Measurements from ENCODE around the gene CDK2AP2. TPM values are rescaled to one million over a fixed set of nuclear protein-coding genes. Genes with fewer than 3 reads are reported as not detected.
A peak's percentile ranks its signal among the peaks of the same experiment; 100 is the strongest.

Gene CDK2AP2
- total and polyA plus RNA-seq, 2 donors (not counting 1 experiment from before 2014, with no cell fraction given) = 62.7 to 112 TPM

DNA sequence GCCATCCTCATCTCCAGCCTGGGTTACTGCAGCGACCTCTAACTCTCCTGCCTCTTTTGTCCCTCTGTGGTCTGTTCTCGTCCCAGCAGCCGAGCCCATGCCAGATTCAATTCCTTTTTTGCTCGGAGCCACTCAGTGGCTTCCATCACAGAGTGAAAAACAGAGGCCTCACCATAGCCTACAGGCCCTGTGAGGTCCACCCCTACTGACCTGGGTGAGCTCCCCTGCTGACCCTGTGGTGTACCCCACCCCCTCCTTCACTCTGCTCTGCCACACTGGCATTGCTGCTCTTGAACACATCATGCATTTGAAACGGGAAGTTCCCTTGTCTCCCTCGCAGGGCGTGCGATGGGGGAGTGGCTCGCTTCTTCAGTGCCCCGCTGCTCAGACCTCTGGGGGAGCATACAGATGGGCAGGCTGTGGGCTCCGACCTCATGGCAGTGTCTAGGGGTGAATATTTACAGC, 23.1 kb downstream of the CDK2AP2 start:
- H3K9me3 ChIP-seq (ENCODE audit: control extremely low read depth in 1 of 3, control insufficient read depth in 2 of 3, insufficient read depth in 1 of 3, low read length in 2 of 3) = no peaks in the 10 kb centered on the region
- Mint-ChIP-seq H3K27ac (peak overlapping the region; percentile 100), H3K4me3 (peak overlapping the region; percentile 99), H3K9me3 (ENCODE audit: insufficient read depth) (no peaks in the 10 kb centered on the region), H3K27me3 (no peaks in the 10 kb centered on the region), H3K4me1 (peaks cover 58% of the 10 kb centered on the region)
- peak overlapping the region; percentile 18 for H2AFZ ChIP-seq (ENCODE audit: insufficient read depth, low read depth, low read length, poor library complexity, severe bottlenecking)
- CTCF ChIA-PET = interaction anchor here (0.9 to 4.0 kb wide), 6 partner anchors 21 to 128 kb away, joined by 3 to 19 read pairs (median 6); partner anchors contain the start of genes PITPNM1, PPP1CA, PTPRCAP and RAD9A
- POLR2A ChIA-PET = interaction anchor here (0.6 to 4.9 kb wide), 10 partner anchors 20 to 132 kb away, joined by 3 to 53 read pairs (median 4); partner anchors contain the start of genes PPP1CA, PTPRCAP, RAD9A and TBC1D10C
- H3K4me2 ChIP-seq (replicated peaks; ENCODE audit: low read depth, low read length, poor library complexity, severe bottlenecking) = peak overlapping the region; percentile 89
- H3K4me1 ChIP-seq (ENCODE audit: control insufficient read depth in 2 of 2, insufficient read depth in 2 of 2, low read length in 2 of 2) = peaks cover 38 to 58% of the 10 kb centered on the region in 2 donors
- TF ChIP-seq EZH2 (IDR thresholded peaks at IDR 0.05; ENCODE audit: borderline replicate concordance, insufficient read depth, low read depth, low read length, poor library complexity, severe bottlenecking) = no peak
- TF ChIP-seq, protein P1, sequence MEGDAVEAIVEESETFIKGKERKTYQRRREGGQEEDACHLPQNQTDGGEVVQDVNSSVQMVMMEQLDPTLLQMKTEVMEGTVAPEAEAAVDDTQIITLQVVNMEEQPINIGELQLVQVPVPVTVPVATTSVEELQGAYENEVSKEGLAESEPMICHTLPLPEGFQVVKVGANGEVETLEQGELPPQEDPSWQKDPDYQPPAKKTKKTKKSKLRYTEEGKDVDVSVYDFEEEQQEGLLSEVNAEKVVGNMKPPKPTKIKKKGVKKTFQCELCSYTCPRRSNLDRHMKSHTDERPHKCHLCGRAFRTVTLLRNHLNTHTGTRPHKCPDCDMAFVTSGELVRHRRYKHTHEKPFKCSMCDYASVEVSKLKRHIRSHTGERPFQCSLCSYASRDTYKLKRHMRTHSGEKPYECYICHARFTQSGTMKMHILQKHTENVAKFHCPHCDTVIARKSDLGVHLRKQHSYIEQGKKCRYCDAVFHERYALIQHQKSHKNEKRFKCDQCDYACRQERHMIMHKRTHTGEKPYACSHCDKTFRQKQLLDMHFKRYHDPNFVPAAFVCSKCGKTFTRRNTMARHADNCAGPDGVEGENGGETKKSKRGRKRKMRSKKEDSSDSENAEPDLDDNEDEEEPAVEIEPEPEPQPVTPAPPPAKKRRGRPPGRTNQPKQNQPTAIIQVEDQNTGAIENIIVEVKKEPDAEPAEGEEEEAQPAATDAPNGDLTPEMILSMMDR (IDR thresholded peaks at IDR 0.05) = no peak
- no peaks in the 10 kb centered on the region for H3K27me3 ChIP-seq (replicated peaks in 1 of 4; ENCODE audit: control extremely low read depth in 1 of 4, control insufficient read depth in 3 of 4, insufficient read depth in 4 of 4, low read length in 3 of 4)
- peak overlapping the region; percentile 42 to 75 for H3K27ac ChIP-seq (ENCODE audit: low read length in 2 of 2)
- WGBS (ENCODE audit: insufficient coverage) = 2% methylated on average over 10 of the region's 11 CpGs
- H3K9ac ChIP-seq (ENCODE audit: low read length) = peak overlapping the region; percentile 71
- ATAC-seq (ENCODE audit: low read depth) (peak; percentile 23), DNase-seq (peak; percentile 83)
- peaks cover 59% of the 10 kb centered on the region for H3K79me2 ChIP-seq (ENCODE audit: control insufficient read depth, insufficient read depth, low read length)
- peaks cover 0 to 34% of the 10 kb centered on the region in 2 experiments for H3K36me3 ChIP-seq (replicated peaks in 1 of 2; ENCODE audit: control extremely low read depth in 1 of 2, control insufficient read depth in 1 of 2, extremely low read depth in 1 of 2, insufficient read depth in 2 of 2, low read length in 1 of 2)
- peaks cover 53% of the 10 kb centered on the region for H4K20me1 ChIP-seq (ENCODE audit: control insufficient read depth, insufficient read depth, low read length, poor library complexity, severe bottlenecking)
- intact Hi-C loops (cut with micrococcal nuclease) = no loop called here
- peak overlapping the region in 4 of 5 experiments; percentile 56 to 99 (median 68) for H3K4me3 ChIP-seq (ENCODE audit: control extremely low read depth in 1 of 5, extremely low read depth in 1 of 5, insufficient read depth in 1 of 5, low read depth in 2 of 5, low read length in 4 of 5)
